ENCODE results near the gene ZNF580. TPM values are rescaled to one million over a fixed set of nuclear protein-coding genes. Genes with fewer than 3 reads are reported as not detected.

The ZNF580 gene
- total and polyA plus RNA-seq, 2 of the 8 experiments (the other 6 are each of a cell fraction or from before 2014, with no cell fraction given), result 12.0 to 24.6 TPM

DNA sequence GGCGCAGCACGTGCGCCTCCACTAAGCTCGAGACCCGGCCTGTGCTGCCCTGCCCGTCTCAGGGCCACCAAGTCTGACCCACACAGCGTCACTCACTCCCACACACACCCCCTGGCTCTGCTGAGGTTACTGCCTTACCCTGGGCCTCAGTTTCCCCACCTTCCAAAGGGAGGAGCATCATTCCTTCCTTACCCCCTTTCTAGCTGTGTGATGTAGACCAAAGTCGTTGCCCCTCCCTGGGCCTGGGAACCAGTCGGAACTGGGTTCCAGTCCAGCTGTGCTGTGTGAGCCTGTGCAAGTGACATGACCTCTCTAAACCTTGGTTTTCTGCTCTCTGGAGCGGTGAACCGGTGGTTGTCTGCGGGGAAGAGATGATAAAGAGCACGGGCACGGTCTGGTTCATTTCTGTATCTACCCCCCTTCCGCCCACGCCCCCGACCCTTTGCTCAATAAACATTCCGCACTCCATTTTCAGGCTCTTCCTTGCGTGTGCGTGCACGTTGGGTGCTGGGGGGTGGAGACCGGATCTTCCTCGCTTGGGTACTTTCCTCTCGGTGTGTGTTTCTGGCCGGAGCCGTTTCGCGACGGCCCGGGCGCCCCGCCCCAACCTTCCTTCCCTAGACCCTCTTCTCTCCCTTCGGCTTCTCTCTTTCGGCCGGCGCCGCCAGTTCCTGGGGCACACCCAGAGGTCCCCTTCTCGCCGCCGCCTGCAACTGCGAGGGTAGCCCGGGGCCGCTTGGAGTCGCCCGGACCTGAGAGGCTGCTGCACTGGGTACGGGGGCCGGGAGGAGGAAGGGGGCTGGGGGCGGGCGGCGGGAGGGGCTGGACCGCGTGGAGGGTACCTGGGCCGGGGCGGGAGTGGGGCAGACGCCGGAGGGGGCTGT lies 2.4 kb downstream of the ZNF580 start, which contains the start of gene ZNF581 (continued):
- TF ChIP-seq, protein P1, sequence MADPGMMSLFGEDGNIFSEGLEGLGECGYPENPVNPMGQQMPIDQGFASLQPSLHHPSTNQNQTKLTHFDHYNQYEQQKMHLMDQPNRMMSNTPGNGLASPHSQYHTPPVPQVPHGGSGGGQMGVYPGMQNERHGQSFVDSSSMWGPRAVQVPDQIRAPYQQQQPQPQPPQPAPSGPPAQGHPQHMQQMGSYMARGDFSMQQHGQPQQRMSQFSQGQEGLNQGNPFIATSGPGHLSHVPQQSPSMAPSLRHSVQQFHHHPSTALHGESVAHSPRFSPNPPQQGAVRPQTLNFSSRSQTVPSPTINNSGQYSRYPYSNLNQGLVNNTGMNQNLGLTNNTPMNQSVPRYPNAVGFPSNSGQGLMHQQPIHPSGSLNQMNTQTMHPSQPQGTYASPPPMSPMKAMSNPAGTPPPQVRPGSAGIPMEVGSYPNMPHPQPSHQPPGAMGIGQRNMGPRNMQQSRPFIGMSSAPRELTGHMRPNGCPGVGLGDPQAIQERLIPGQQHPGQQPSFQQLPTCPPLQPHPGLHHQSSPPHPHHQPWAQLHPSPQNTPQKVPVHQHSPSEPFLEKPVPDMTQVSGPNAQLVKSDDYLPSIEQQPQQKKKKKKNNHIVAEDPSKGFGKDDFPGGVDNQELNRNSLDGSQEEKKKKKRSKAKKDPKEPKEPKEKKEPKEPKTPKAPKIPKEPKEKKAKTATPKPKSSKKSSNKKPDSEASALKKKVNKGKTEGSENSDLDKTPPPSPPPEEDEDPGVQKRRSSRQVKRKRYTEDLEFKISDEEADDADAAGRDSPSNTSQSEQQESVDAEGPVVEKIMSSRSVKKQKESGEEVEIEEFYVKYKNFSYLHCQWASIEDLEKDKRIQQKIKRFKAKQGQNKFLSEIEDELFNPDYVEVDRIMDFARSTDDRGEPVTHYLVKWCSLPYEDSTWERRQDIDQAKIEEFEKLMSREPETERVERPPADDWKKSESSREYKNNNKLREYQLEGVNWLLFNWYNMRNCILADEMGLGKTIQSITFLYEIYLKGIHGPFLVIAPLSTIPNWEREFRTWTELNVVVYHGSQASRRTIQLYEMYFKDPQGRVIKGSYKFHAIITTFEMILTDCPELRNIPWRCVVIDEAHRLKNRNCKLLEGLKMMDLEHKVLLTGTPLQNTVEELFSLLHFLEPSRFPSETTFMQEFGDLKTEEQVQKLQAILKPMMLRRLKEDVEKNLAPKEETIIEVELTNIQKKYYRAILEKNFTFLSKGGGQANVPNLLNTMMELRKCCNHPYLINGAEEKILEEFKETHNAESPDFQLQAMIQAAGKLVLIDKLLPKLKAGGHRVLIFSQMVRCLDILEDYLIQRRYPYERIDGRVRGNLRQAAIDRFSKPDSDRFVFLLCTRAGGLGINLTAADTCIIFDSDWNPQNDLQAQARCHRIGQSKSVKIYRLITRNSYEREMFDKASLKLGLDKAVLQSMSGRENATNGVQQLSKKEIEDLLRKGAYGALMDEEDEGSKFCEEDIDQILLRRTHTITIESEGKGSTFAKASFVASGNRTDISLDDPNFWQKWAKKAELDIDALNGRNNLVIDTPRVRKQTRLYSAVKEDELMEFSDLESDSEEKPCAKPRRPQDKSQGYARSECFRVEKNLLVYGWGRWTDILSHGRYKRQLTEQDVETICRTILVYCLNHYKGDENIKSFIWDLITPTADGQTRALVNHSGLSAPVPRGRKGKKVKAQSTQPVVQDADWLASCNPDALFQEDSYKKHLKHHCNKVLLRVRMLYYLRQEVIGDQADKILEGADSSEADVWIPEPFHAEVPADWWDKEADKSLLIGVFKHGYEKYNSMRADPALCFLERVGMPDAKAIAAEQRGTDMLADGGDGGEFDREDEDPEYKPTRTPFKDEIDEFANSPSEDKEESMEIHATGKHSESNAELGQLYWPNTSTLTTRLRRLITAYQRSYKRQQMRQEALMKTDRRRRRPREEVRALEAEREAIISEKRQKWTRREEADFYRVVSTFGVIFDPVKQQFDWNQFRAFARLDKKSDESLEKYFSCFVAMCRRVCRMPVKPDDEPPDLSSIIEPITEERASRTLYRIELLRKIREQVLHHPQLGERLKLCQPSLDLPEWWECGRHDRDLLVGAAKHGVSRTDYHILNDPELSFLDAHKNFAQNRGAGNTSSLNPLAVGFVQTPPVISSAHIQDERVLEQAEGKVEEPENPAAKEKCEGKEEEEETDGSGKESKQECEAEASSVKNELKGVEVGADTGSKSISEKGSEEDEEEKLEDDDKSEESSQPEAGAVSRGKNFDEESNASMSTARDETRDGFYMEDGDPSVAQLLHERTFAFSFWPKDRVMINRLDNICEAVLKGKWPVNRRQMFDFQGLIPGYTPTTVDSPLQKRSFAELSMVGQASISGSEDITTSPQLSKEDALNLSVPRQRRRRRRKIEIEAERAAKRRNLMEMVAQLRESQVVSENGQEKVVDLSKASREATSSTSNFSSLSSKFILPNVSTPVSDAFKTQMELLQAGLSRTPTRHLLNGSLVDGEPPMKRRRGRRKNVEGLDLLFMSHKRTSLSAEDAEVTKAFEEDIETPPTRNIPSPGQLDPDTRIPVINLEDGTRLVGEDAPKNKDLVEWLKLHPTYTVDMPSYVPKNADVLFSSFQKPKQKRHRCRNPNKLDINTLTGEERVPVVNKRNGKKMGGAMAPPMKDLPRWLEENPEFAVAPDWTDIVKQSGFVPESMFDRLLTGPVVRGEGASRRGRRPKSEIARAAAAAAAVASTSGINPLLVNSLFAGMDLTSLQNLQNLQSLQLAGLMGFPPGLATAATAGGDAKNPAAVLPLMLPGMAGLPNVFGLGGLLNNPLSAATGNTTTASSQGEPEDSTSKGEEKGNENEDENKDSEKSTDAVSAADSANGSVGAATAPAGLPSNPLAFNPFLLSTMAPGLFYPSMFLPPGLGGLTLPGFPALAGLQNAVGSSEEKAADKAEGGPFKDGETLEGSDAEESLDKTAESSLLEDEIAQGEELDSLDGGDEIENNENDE (IDR thresholded peaks at IDR 0.05; ENCODE audit: insufficient replicate concordance, low read length), result no peak
- peak; percentile 89 for TF ChIP-seq GABPA (IDR thresholded peaks at IDR 0.05; ENCODE audit: borderline replicate concordance, insufficient read depth, low read length)
- peak in 1 of 2 experiments; percentile 56; a peak in 1 of 3 replicates for TF ChIP-seq EP300 (IDR thresholded peaks at IDR 0.05; ENCODE audit: borderline replicate concordance in 1 of 2, low read depth in 2 of 2, low read length in 2 of 2)
- 0 out of 2 replicates have a peak, but pooled peaks have one; percentile 58 for TF ChIP-seq YY1 (IDR thresholded peaks at IDR 0.05; ENCODE audit: low read depth, low read length)
- peak; percentile 84 for TF ChIP-seq TBP (IDR thresholded peaks at IDR 0.05; ENCODE audit: low read depth, low read length)
- TF ChIP-seq ASH2L (IDR thresholded peaks at IDR 0.05; ENCODE audit: low read length), result peak; percentile 56
- TF ChIP-seq CBX5 (IDR thresholded peaks at IDR 0.05; ENCODE audit: low read depth, low read length), result no peak

All from H1 (cell line).